ENCODE data around the gene LRMDA.

DNA sequence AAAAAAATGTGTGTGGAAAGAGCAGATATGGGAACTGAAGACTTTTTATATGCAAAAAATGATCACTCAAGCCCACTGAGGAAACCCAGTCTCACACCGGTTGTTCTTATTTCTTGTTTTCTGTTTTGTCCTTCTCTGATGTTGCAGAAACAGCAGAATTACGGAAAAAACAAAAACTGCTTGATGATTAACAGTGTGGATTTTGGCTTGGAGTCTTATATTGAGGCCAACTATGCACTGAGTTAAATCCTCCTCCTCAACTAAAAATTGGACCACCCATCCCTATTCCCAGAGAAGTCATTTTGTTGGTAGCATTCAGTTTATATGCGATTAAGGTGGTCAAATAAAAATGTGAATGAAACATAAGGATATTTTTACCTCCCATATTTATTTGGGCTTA lies 246.1 kb downstream of the LRMDA start:
- no peak for TF ChIP-seq CTCF (IDR thresholded peaks at IDR 0.05)
- no peak for TF ChIP-seq POLR2A (IDR thresholded peaks at IDR 0.05)
